CD4-positive, alpha-beta T cell treated with Interferon gamma for 1 hour (primary cell): ENCODE results near the gene PIK3C3.
"Not testable (repeated sequence)": the region's sequence is repeated elsewhere in the genome, so short reads cannot be mapped to it uniquely, and the experiment has no call there.

Experiments
- DNase-seq: peaks from one replicate; pipeline ENCODE4 v3.0.0-alpha.2; 2020

PIK3C3 gene

GRCh38 chr18:41966943-41967342 lies 11.9 kb downstream of the PIK3C3 start:
- no peak for DNase-seq

- DNase-seq = no peak
Measured at GRCh38 chr18:41967680-41968079, 12.6 kb downstream of the PIK3C3 start.

- no peak for DNase-seq
Measured at GRCh38 chr18:41969881-41970280, 14.8 kb downstream of the PIK3C3 start.

DNA sequence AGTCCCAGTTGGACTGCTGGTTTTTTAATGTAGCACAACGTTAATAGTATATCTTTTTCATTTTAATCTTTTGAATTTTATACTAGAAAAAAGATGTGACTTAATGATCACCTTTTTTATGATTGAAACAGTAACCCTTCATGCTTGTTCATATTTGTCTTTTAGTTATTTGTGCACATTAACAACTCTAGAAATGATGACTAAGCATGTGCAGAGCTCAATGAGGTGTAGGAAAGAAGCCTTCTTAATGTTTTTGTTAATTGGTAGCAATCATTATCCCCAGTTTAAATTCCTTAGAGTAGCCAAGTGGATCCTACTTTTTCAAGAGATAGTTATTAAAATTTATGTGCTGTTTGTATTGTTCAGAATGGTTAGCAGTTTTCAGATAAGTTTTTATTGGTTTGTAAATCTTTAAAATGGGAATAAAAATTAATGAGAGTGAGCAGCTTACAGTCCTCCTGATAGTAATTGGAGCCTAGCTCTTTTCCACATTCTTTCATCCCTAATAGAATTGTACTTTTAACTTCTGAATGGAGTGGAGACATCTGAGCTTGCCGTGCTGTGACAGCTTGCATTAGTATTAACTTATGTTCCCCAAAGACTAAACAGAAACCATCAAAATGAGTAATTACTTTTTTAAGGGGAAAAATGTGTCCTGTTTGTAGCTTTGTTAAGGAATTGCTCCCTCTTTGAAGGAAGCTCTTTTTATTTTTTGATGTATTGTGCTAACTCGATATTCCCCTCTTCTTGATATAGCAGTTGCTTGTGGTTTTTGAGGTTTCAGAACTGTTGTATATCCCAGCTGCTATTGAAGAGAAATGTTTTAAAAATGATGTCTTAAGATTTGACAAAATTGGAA lies 17.3 kb downstream of the PIK3C3 start:
- no peak for DNase-seq

- no peak for DNase-seq
Measured at GRCh38 chr18:41973983-41974382, 18.9 kb downstream of the PIK3C3 start.

DNA sequence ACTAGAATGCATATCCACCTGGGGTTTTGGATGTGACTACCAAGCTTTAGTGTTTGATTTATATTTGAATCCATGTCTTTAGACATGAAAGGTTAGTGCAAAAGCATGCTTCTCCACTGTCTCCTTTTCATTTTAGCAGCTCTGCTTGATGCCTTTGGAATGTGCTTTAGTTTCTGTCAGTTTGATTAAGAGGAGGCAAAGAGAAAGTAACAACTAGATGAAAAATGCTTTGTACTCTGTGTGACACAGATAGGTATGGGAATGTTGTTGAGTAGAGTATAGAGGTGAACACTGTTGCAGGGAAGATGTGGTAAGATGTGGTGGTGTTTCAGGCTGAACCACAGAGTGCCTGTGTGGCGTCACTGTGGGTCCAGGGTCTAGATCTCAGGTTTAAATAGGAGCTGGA lies 19.8 kb downstream of the PIK3C3 start:
- DNase-seq = no peak

- no peak for DNase-seq
Measured at GRCh38 chr18:41975284-41975683, 20.2 kb downstream of the PIK3C3 start.

DNA sequence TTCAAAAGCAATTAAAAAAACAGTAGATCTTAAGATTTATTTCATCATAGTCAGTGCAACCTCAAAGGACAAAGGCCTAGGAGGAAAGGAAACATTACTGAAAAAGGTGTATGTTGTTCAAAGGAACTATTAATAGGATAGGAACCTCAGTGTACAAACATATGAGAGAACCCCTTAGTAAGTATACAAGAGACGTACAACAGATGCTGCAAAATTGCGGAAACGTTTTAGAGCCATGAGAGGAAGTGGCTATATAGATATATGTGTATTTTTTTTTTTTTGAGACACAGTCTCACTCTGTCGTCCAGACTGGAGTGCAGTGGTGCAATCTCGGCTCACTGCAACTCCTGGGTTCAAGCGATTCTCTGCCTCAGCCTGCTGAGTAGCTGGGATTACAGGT lies 22.2 kb downstream of the PIK3C3 start:
- no peak for DNase-seq

- no peak for DNase-seq
Measured at GRCh38 chr18:41982942-41983660, 28.1 kb downstream of the PIK3C3 start.

DNA sequence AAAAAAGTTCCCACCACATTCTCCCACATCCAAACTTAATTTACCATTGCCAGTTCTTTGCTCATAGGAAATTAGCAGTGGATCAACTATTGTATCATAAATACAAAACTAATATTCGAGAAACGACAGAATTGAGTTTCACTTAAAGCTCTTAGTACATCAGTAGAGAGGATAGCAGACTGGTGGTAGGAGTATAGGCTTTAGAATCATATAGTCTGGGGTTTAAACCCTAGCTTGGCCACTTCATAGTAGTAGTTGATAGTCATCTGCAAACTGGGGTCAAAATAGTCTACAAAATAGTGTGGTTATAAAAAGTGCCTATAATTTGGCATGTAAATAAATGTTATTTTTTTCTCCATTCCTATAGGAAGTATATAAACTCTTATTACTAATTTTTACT lies 30.9 kb downstream of the PIK3C3 start:
- DNase-seq = no peak

DNA sequence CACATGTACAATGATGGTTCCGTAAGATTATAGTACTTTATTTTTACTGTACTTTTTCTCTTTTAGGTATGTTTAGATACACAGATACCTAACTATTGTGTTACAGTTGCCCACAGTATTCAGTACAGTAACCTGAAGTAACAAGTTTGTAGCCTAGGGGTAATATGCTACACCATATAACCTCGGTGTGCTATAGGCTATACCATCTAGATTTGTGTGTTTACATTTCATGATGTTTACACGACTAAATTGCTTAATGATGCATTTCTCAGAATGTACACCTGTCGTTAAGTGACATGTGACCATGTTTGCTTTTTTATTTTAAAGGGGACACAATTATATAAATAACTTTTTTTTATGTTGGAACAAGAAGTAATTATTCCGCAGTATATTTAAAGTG lies 34.5 kb downstream of the PIK3C3 start:
- no peak for DNase-seq

GRCh38 chr18:41992066-41992465 lies 37.0 kb downstream of the PIK3C3 start:
- DNase-seq = no peak

DNA sequence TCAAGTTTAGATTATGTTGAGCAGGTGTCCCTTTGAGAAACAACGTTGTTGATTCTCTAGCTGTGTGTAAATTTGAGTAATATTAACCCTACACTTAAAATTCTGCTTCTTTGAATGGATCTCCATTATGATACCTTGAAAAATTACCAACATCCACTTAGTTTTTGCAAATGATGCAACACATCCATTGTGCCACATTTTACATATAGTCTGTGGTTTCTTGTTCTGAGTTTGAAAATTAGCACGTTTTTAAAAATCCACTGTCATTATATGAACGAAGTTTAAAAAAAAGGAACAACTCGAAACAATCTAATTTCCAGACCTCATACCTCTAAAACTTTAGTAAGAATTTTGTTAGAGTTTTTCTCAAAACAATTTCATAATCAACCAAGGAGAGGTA lies 37.7 kb downstream of the PIK3C3 start:
- DNase-seq = no peak

GRCh38 chr18:41993151-41993550 lies 38.1 kb downstream of the PIK3C3 start:
- no peak for DNase-seq

- DNase-seq = no peak
Measured at GRCh38 chr18:41996020-41996419, 41.0 kb downstream of the PIK3C3 start.

GRCh38 chr18:41999751-42000150 lies 44.7 kb downstream of the PIK3C3 start:
- DNase-seq = no peak

- DNase-seq = no peak
Measured at GRCh38 chr18:42001801-42002200, 46.8 kb downstream of the PIK3C3 start.

DNA sequence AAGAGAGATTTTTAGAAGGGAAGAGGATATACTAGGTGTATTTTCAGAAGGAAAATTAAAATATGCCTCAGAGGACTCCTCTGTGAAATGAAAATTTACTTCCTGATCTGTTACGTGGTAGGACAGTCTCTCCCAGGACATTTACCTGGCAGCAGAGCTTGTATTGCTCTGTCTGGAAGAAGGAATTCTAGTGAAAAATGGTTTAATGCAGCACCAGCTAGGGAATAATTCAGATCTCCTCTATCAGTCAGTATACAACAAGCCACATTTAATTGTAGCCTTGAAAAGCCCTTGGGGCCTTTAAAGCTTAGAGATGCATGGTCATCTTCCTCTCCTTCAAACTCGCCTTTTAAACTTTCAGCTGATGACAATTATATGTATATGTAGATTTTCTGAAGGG lies 49.6 kb downstream of the PIK3C3 start:
- DNase-seq = no peak

DNA sequence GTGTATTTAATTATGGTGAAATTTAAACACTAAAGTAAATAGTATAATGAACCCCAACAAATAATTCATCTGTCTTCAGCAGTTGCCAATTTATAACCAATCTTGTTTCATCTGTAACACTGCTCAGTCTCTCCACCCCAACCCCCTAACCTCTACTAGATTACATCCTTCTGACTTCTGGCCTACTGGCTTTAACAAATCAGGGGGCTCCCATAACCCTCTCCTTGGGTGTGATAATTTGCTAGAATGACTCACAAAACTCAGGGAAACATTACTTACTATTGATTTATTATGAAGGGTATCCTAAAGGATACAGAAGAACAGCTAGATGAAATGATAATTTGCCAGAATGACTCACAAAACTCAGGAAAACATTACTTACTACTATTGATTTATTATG lies 50.7 kb downstream of the PIK3C3 start:
- DNase-seq = no peak

- not testable (repeated sequence) for DNase-seq
Measured at GRCh38 chr18:42009457-42009856, 54.4 kb downstream of the PIK3C3 start.

GRCh38 chr18:42011053-42011452 lies 56.0 kb downstream of the PIK3C3 start:
- no peak for DNase-seq

GRCh38 chr18:42018831-42019230 lies 63.8 kb downstream of the PIK3C3 start:
- DNase-seq = no peak

- no peak for DNase-seq
Measured at GRCh38 chr18:42024131-42024530, 69.1 kb downstream of the PIK3C3 start.

GRCh38 chr18:42025491-42025890 lies 70.5 kb downstream of the PIK3C3 start:
- DNase-seq = no peak
